Activated CD4-positive, alpha-beta T cell treated with anti-CD3 and anti-CD28 coated beads for 36 hours (primary cell): ENCODE data around the gene CLPTM1L. TPM values are rescaled to one million over a fixed set of nuclear protein-coding genes. Genes with fewer than 3 reads are reported as not detected.

Experiments used
- ATAC-seq: fragments of 200-7000 bp; cut with Tn5 transposase; one replicate; pipeline ENCODE4 v1.10.0; 2021; ENCODE audit warnings: mild to moderate bottlenecking, moderate library complexity
- CTCF ChIA-PET: fragments of 350-600 bp; sonication (Branson Sonifier 250); formaldehyde crosslinking; loops from one replicate; lab custom pipeline; 2021; ENCODE audit warnings: antibody characterized with exemption; lab: Charles Lee
- POLR2A ChIA-PET: fragments of 350-600 bp; sonication (Branson Sonifier 250); formaldehyde crosslinking; loops from one replicate; lab custom pipeline; 2021; ENCODE audit warnings: antibody characterized with exemption, inconsistent platforms; lab: Charles Lee
- DNase-seq: peaks from one replicate; pipeline ENCODE4 v3.0.0-alpha.2; 2020
- H3K27ac Mint-ChIP-seq: one replicate; pipeline ENCODE4 v1.8.0; 2021; ENCODE audit warnings: mixed read lengths
- H3K27me3 Mint-ChIP-seq: one replicate; pipeline ENCODE4 v1.8.0; 2021; ENCODE audit warnings: mixed read lengths
- H3K36me3 Mint-ChIP-seq: one replicate; pipeline ENCODE4 v1.8.0; 2021; ENCODE audit warnings: low read depth, mixed read lengths
- H3K4me1 Mint-ChIP-seq: one replicate; pipeline ENCODE4 v1.8.0; 2021; ENCODE audit warnings: mixed read lengths
- H3K4me3 Mint-ChIP-seq: one replicate; pipeline ENCODE4 v1.8.0; 2021; ENCODE audit warnings: mild to moderate bottlenecking, moderate library complexity, mixed read lengths
- H3K9me3 Mint-ChIP-seq: one replicate; pipeline ENCODE4 v1.8.0; 2021; ENCODE audit warnings: low read depth, mixed read lengths
- intact Hi-C, 2 experiments: fragments of 100-400 bp; cut with DNase I in 1 of 2; cut with micrococcal nuclease in 1 of 2; formaldehyde crosslinking; loops; one replicate each; pipeline versions ENCODE4 v1.14.2 to v1.15.1; 2022 to 2024; cut with DNase I, micrococcal nuclease
- total RNA-seq, 2 experiments: library from RNA; stranded (reverse); gene quantifications; one replicate each; pipeline ENCODE4 v1.2.3, GENCODE V29; 2021

The CLPTM1L gene
- total RNA-seq, 2 experiments from 2014 or later = 62.1 to 62.2 TPM

DNA sequence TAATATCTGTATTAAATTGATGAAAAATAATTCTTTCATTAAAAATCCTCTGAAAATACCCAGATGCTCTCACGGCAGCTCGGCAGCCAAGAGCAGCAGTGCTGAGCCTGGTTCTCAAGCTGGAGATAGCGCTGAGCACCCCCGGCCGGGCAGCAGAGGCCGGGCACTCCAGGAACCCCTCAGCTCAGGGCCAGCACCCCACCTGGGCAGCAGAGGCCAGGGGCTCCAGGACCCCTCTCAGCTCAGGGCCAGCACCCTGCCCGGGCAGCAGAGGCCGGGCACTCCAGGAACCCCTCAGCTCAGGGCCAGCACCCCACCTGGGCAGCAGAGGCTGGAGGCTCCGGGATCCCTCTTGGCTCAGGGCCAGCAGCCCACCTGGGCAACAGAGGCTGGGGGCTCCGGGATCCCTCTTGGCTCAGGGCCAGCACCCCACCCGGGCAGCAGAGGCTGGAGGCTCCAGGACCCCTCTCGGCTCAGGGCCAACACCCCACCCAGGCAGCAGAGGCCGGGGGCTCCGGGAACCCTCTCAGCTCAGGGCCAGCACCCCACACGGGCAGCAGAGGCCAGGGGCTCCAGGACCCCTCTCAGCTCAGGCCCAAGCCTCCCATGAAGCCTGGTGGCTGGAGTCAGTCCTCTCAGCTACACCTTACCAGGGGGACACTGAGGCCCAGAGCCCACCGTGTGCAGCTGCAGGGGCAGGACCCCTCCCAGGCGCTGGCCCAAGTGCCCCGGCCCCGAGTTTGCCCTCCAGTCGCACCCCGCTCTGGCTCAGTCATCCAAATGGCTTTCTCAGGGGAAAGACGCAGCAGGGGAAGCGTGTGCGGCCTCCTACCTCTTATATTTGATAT is 21.7 kb downstream of the CLPTM1L start:
- Mint-ChIP-seq H3K27me3 (no peaks in the 10 kb centered on the region), H3K4me1 (no peaks in the 10 kb centered on the region), H3K9me3 (no peaks in the 10 kb centered on the region), H3K4me3 (no peak overlapping the region), H3K27ac (no peak overlapping the region), H3K36me3 (peaks cover 36% of the 10 kb centered on the region)
- DNase-seq = no peak
- ChIA-PET POLR2A (interaction anchor here (0.6 to 0.7 kb wide), 2 partner anchors 23 to 234 kb away, joined by 4 read pairs; no protein-coding TSS in a partner anchor), CTCF (interaction anchor here (0.7 kb wide), 1 partner anchor 295 kb away, joined by 3 read pairs; no protein-coding TSS in a partner anchor)
- intact Hi-C loops = no loop called here
- no peak for ATAC-seq

GRCh38 chr5:1322036-1322900 is 22.6 kb downstream of the CLPTM1L start:
- Mint-ChIP-seq H3K36me3 (peaks cover 43% of the 10 kb centered on the region), H3K4me1 (peaks cover 3% of the 10 kb centered on the region), H3K9me3 (no peaks in the 10 kb centered on the region), H3K27ac (no peak overlapping the region), H3K27me3 (no peaks in the 10 kb centered on the region), H3K4me3 (no peak overlapping the region)
- ATAC-seq = no peak
- intact Hi-C loops = no loop called here
- no peak for DNase-seq
- POLR2A ChIA-PET = no interaction called here
- CTCF ChIA-PET = interaction anchor here (0.7 kb wide), 1 partner anchor 296 kb away, joined by 3 read pairs; no protein-coding TSS in a partner anchor

DNA sequence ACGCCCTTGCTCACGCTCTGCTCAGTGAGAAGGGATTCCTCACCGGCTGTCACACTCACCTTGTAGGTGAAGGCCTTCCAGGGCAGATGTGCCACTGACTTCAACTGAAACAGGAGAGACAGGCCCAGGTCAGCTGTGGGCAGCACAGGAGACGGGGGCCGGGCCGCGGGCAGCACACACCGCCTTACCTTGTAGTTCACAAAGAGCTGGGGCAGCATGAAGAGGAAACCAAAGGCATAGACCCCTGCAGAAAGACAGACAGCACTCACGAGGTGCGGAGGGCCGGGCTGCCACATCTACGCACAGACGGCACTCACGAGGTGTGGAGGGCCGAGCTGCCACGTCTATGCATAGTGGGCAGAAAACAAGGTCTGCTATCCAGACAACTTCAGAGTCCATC is 23.3 kb downstream of the CLPTM1L start:
- POLR2A ChIA-PET = no interaction called here
- no peak overlapping the region for H3K27ac Mint-ChIP-seq
- no peaks in the 10 kb centered on the region for H3K9me3 Mint-ChIP-seq
- H3K4me3 Mint-ChIP-seq = no peak overlapping the region
- H3K4me1 Mint-ChIP-seq = peaks cover 10% of the 10 kb centered on the region
- no peaks in the 10 kb centered on the region for H3K27me3 Mint-ChIP-seq
- CTCF ChIA-PET = no interaction called here
- ATAC-seq (no peak), DNase-seq (no peak)
- H3K36me3 Mint-ChIP-seq = peaks cover 47% of the 10 kb centered on the region
- intact Hi-C loops = no loop called here

DNA sequence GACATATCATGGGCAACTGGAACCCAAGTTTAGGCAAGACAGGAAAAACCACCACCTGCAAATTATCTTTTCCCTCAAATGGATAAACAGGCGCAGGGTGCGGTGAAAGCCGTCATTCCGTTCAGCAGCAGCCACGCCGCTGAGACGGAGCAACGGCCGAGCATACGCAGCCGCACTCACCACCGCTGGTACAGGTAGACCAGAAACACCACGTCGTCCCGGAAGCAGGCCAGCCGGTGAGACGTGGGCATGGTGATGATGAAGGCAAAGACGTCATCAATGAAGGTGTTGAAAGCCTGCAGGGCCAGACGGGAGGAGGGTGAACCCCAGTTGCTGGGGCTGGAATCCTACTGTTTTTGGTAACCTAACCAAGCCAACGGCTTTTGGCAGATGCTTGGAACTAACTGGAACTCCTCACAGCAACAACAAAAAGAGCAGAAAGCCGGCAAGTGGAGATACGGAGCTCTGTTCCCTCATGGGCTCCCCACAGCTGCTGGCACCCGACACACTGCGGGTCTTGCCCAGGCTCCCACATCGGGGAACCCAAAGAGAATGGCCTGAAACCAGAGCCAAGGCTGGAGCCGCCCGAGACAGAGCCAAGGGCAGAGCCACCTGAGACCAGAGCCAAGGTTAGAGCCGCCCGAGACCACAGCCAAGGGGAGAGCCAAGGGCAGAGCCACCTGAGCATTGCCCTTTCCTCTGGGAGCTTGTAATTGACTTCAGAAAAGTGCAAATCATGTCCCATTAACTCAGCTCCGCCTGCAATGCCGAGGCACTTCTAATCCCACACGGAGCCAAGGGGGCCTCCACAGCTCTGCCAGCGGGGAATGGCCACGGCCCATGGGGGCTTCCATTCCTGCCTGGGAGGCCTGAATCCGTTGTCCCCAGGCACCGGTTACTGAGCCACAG is 24.2 kb downstream of the CLPTM1L start:
- peaks cover 19% of the 10 kb centered on the region for H3K4me1 Mint-ChIP-seq
- DNase-seq (no peak), ATAC-seq (no peak)
- H3K27me3 Mint-ChIP-seq = no peaks in the 10 kb centered on the region
- ChIA-PET CTCF (no interaction called here), POLR2A (no interaction called here)
- intact Hi-C loops = no loop called here
- no peak overlapping the region for H3K4me3 Mint-ChIP-seq
- H3K36me3 Mint-ChIP-seq = peaks cover 47% of the 10 kb centered on the region
- no peak overlapping the region for H3K27ac Mint-ChIP-seq
- no peaks in the 10 kb centered on the region for H3K9me3 Mint-ChIP-seq

GRCh38 chr5:1319436-1320256 is 25.3 kb downstream of the CLPTM1L start:
- Mint-ChIP-seq H3K9me3 (no peaks in the 10 kb centered on the region), H3K27ac (no peak overlapping the region), H3K36me3 (peaks cover 47% of the 10 kb centered on the region), H3K4me3 (no peak overlapping the region), H3K4me1 (peaks cover 29% of the 10 kb centered on the region), H3K27me3 (no peaks in the 10 kb centered on the region)
- ATAC-seq = no peak
- intact Hi-C loops = loop anchor here in 1 of 2 experiments (10.0 kb wide), 1 partner anchor 475 kb away; the partner anchor contains the start of gene MRPL36
- DNase-seq = no peak
- CTCF ChIA-PET = no interaction called here
- POLR2A ChIA-PET = no interaction called here

GRCh38 chr5:1318659-1319251 is 26.1 kb downstream of the CLPTM1L start:
- DNase-seq (no peak), ATAC-seq (no peak)
- Mint-ChIP-seq H3K4me1 (peaks cover 38% of the 10 kb centered on the region), H3K27ac (no peak overlapping the region), H3K36me3 (peaks cover 41% of the 10 kb centered on the region), H3K9me3 (no peaks in the 10 kb centered on the region), H3K4me3 (no peak overlapping the region), H3K27me3 (no peaks in the 10 kb centered on the region)
- intact Hi-C loops = loop anchor here in 1 of 2 experiments (10.0 kb wide), 1 partner anchor 476 kb away; the partner anchor contains the start of gene MRPL36
- CTCF ChIA-PET = interaction anchor here (0.5 kb wide), 1 partner anchor 322 kb away, joined by 6 read pairs; no protein-coding TSS in a partner anchor
- POLR2A ChIA-PET = interaction anchor here (0.6 kb wide), 1 partner anchor 36 kb away, joined by 4 read pairs; no protein-coding TSS in a partner anchor

- Mint-ChIP-seq H3K36me3 (peaks cover 41% of the 10 kb centered on the region), H3K9me3 (no peaks in the 10 kb centered on the region), H3K27ac (no peak overlapping the region), H3K4me1 (peaks cover 45% of the 10 kb centered on the region), H3K27me3 (no peaks in the 10 kb centered on the region), H3K4me3 (no peak overlapping the region)
- ChIA-PET POLR2A (no interaction called here), CTCF (interaction anchor here (0.5 to 0.7 kb wide), 4 partner anchors 11 to 367 kb away, joined by 3 to 6 read pairs (median 4); no protein-coding TSS in a partner anchor)
- intact Hi-C loops = loop anchor here in 1 of 2 experiments (10.0 kb wide), 1 partner anchor 477 kb away; the partner anchor contains the start of gene MRPL36
- no peak for DNase-seq
- ATAC-seq = no peak
These were observed 26.9 kb downstream of the CLPTM1L start for GRCh38 chr5:1317921-1318565.

DNA sequence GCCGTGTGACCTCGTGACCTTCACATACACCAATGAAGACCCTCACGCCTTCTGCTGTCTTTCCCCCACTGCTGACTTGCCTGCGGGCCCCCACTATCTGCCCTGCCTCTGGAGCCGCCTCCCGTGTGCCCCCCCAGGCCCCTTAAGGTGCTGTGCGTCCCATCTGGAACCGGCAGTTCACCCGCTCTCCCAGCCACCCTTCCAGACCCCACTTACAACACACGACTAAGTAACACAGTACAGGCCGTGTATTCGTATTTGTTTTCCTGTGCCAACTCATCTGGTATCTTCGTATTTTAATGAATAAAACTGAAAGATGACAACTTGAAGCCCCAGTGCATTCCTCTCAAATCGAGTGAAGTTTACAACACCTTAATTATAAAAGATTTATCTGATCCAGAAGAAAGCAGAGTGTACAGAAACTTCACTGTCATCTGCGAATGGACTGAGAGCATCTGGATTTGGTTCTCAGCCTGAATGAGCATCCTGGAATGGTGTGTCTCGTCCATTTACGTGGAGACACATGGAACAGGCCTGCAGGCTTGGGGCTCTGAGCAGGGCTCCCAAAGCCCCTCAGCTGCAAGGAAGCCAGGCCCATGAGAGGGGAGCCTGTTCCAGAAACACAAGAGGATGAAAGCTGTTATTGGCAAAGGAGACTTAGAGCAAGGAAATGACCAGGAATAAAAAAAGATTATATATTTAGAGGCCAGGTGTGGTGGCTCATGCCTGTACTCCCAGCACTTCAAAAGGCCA is 28.1 kb downstream of the CLPTM1L start:
- H3K36me3 Mint-ChIP-seq = peaks cover 39% of the 10 kb centered on the region
- H3K4me1 Mint-ChIP-seq = peaks cover 58% of the 10 kb centered on the region
- ChIA-PET CTCF (interaction anchor here (0.6 to 1.7 kb wide), 6 partner anchors 10 to 328 kb away, joined by 3 to 14 read pairs (median 4); no protein-coding TSS in a partner anchor), POLR2A (interaction anchor here (1.5 kb wide), 1 partner anchor 10 kb away, joined by 8 read pairs; no protein-coding TSS in a partner anchor)
- H3K4me3 Mint-ChIP-seq = peak overlapping the region; percentile 49
- DNase-seq = no peak
- peak; percentile 14 for ATAC-seq
- H3K27me3 Mint-ChIP-seq = no peaks in the 10 kb centered on the region
- intact Hi-C loops = loop anchor here in 1 of 2 experiments (1.0 to 10.0 kb wide), 3 partner anchors 22 to 478 kb away; partner anchors contain the start of genes CLPTM1L and MRPL36
- peak overlapping the region; percentile 89 for H3K27ac Mint-ChIP-seq
- no peaks in the 10 kb centered on the region for H3K9me3 Mint-ChIP-seq
